HG02759 (cell line): Measurements from ENCODE around the gene ZNF396.
A peak's percentile ranks its signal among the peaks of the same experiment; 100 is the strongest.

Source experiments
- ATAC-seq: cut with Tn5 transposase; IDR thresholded peaks from one replicate; pipeline ENCODE4 v1.9.1; 2021; ENCODE audit warnings: mild to moderate bottlenecking, moderate library complexity; ENCODE audit not compliant: unreplicated experiment

The ZNF396 gene

DNA sequence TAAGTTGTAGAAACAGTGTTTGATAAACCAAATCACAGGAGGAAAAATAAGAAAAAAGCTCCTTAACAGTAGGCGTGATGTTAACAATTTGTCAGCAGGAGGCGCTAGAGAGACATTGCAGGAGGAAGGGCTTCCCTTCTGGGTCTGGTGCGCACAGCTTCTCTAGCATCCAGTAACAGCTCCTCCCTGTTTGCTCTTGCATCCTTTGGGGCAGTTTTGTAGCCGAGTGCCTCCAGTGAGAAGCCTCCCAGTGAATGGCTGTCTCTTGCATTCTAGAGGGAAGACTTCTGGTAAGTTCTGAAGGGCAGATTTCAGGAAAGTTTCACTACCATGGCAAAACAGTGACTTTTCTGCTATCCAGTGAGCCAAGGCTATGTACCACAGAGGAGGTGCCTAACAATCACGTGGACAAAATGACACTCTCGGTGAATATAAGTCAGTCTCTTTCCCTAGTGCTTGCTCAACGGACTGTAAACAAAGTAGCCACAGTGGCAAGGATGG lies 9.5 kb upstream of the ZNF396 start:
- peak; percentile 92 for ATAC-seq

DNA sequence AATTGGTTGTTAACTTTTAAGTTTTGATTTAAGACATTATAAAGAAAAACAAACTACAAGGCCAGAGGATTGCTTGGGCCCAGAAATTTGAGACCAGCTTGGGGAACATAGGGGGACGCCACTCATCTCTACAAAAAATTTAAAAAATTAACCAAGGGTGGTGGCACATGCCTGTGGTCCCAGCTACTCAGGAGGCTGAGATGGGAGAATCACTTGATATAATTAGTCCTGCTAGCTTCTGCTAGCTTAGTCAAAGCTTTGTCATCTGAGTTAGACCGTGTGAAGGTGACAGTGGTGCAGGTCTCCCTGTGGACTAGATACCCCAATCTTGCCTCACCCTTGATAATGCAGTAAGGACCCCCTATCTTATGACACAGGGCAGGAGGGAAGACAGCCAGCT lies 6.0 kb upstream of the ZNF396 start:
- ATAC-seq, result no peak

DNA sequence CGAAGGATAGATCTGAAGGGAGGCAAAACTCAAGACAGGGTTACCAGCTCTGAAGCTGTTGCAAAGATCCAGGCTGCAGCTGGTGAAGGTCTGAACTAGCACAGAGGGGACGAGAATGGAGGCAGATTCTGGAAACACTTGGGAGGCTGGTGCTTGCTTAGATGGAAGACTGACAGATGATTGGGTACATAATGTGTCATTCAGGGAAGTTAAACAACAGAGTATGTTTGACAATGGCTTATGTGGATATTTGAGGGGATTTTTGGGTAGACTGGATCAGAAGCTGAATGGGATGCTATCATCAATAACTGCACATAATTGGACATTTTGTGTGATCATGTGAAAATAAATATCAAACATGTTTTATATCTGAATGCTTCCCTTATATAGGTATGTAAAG lies 2.3 kb upstream of the ZNF396 start:
- no peak for ATAC-seq

DNA sequence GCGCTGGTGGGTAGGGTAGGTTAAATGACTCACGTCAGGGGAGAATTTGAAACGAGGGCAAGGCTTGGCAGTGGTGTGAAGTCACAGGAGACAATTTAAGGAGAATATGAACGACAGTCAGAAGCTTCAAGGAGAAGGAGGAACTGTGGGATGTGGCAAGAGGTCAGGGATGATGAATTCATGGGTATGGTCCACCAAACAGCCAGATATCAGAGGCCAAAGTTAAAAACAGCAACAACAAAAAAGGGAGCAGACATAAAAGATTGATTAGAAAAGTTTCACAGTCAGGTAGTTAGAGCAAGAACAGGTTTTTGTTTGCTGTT lies 1.4 kb upstream of the ZNF396 start:
- ATAC-seq, result no peak

DNA sequence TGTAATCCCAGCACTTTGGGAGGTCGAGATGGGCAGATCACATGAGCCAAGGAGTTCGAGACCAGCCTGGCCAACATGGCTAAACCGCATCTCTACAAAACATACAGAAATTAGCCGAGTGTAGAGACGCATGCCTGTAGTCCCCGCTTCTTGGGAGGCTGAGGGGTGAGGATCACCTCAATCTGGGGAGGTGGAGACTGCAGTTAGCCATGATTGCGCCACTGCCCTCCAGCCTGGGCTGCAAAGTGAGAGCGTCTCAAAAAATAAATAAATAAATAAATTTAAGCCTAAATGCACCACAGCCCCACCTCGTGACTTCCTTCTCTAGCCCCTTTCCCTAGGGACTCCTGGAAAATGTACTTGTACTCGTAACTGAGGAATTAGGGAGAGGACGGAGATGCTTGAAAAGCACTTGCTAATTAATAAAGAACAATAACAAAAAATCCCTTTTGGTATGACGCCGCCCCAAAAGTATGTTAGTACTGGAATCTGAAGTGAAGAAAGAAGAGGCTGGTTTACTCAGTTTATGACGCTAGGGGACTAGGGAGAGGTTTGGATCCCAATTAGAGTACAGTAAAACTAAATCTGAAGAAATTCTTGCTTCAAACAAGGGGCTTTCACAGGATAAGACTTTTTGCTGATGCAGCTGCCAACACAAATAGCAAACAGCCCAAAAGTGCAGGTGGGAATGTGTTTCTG lies 887 bp upstream of the ZNF396 start:
- no peak for ATAC-seq

DNA sequence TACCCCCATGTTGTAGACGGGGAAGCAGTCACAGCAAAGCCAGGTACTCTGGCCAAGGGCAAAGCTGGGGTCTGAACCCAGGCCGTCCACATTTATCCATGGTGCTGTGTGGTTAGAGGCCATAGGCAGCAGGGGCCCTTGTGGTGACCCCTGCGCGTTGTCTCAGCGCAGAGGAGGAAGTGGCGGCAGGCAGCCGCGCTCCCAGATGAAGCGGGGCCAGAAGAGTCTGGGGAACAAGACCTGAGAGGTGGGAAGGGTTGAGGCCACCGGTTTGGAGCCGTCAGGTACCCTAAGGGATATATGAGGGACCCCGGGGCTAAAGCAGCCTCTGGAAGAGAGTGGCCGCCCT lies 770 bp downstream of the ZNF396 start:
- peak; percentile 64 for ATAC-seq

DNA sequence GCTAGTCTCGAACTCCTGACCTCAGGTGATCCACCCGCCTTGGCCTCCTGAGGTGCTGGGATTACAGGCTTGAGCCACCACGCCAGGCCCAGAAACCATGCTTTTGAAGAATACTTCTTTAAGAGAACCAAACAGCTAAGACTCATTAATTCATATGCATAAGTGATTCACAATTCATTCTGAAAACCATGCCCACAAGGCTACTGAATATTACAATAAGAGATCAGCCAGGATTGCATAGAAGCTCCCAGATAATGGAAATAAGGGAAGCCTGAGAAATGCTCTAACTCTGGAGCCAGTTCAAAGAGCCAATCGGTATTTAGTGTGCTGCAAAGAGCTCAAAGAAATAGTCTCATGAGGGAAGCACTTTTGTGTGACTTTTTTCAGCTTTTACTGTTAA lies 2.4 kb downstream of the ZNF396 start:
- ATAC-seq, result no peak

DNA sequence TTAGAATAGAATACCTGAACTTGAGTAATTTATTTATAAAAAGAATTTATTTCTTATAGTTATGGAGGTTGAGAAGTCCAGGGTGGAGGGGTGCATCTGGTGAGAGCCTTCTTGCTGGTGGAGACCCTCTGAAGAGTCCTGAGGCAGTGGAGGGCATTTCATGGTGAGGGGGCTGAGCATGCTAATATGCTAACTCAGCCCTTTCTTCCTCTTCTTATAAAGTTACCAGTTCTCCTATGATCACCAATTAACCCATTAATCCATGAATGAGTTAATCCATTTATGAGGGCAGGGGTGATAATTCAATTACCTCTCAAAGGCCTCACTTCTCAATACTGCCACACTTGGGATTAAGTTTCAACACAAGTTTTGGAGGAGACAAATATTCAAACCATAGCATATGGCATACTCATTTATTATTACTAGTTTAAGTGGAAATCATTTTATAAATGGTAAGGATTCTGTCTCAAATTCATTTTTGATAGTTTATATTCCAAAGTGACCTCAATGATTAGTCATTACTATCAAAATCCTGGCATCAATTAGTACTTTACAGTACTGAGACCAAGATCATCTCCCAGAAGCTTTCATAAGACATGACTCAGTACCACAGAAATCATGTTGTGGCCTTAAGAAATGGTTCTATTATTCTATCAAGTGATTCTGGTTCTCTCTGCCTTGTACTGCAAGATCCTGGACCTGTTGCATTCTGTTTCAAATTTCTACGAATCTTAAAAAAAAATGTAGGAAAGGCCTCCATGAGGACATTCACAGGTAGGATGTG lies 5.5 kb downstream of the ZNF396 start:
- no peak for ATAC-seq

DNA sequence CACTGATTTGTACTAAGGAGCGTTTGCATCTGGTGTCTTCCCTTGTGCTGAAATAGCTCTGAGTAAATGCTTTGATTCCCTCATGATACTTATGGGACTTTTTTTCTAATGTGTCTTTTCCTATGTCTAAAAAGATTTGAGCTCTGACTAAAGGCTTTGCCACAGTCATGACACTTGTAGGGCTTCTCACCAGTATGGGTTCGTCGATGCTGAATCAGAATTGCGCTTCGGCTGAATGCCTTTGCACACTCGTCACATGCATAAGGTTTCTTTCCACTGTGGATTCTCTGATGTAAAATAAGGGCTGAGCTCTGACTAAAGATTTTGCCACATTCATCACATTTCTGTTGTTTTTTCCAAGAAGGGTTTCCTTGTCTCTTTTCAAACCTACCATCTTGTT lies 8.0 kb downstream of the ZNF396 start:
- ATAC-seq, result no peak

DNA sequence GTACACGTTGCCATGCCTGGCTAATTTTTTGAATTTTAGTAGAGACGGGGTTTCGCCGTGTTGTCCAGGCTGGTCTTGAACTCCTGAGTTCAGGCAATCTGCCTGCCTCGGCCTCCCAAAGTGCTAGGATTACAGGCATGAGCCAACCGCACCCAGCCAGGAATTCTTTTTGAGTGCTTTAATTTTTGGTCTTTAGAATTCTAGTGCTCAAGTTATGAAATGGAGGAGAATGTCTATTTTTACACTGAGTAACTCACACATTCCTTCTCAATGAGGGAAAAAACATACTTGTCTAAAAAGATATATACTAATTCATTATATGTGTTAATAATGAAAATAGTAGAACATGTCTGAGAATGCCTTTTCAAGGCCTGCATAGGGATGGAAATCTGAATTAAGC lies 8.5 kb downstream of the ZNF396 start:
- ATAC-seq, result no peak

DNA sequence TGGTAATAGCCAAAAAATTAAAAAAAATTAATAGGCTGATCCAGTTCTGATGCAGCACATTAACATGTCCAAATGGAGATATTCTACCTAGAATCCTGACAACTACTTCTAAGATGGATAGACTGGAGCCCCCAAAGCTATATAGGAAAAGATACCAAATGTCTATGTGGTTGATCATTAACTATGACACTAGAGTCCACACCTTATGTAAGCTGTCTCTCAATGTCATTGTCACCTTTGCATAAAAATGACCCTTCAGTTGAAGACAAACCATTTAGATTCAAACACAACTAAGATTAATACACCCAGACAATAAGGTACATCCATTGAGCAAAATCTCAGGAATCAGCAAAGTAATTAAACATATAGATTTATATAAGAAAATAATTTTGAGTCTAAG lies 14.6 kb downstream of the ZNF396 start:
- ATAC-seq, result no peak

DNA sequence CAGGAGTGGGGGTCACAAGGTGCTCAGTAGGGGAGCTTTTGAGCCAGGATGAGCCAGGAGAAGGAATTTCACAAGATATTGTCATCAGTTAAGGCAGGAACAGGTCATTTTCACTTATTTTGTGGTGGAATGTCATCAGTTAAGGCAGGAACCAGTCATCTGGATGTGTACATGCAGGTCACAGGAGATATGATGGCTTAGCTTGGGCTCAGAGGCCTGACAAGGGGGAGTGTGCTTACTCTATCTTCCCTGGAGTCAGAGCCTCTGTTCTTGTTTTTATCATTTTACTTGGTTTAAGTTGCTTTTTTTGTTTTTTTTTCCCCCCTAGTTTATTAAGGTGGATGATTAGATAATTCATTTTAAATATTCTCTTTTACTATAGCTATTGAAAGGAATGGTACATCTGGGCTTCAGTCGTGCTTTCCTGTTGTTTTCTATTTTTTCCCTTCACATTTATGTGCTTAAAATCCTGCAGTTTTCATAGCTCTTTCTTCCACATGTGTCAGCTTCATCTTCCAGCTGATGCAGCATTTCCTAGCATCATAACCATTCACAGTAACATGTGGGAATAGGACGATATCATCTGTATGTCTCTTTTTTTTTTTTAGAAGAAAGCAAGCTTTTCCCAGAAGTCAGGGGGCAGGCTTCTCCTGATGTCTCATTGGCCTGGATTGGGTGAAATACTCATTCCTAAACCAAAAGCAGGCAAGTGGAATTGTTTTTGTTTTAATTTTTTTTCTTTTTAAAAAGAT lies 15.4 kb downstream of the ZNF396 start:
- ATAC-seq, result no peak

DNA sequence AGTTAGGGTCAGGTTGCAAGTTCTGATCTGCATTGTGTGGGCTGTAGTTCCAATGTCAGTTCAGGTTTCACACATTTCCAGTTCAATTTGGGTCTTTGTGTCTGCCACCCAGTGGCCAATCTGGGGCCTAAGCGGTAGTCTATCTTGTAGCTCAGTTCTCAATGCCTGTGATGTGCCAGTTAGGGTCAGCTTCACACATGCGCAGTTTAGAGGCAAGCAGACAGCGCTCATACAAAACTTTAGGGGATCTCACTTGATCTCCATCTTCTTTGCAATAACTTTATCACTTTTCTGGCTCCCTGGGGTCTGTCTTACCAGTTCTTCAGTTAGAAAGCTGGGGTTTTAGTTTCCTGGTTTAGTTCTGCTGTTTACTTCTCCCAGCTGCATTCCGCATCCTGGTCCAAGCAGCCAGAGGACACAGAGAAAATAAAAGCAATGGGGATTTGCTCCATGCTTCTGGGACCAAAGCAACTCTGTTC lies 22.0 kb downstream of the ZNF396 start:
- ATAC-seq, result peak; percentile 100

DNA sequence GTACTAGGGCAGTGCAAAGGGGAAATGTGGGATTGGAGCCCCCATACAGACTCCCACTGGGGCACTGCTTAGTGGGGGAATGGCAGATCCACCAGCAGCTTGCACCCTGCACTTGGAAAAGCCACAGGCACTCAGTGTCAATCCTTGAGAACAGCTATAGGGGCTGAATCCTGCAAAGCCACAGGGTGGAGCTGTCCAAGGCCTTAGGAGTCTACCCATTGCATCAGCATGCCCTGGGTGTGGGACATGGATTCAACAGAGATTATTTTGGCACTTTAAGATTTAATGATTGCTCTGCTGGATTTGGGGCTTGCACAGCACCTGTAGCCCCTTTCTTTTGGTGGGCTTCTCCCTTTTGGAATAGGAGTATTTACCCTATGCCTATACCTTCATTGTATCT lies 24.4 kb downstream of the ZNF396 start:
- no peak for ATAC-seq

DNA sequence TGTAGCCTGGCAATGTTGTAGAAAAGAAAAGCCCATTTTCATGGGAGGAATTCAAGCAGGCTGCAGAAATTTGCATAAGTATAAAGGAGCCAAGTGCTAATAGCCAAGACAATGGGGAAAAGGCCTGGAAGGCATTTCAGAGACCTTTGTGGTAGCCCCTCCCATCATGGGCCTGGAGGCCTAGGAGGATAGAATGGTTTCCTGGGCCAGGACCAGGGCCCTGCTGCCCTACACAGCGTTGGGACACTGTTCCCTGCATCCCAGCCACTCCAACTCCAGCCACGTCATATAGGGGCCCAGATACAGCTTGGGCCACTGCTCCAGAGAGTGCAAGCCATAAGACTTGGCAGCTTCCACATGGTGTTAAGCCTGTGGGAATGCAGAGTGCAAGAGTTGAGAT lies 24.9 kb downstream of the ZNF396 start:
- no peak for ATAC-seq

DNA sequence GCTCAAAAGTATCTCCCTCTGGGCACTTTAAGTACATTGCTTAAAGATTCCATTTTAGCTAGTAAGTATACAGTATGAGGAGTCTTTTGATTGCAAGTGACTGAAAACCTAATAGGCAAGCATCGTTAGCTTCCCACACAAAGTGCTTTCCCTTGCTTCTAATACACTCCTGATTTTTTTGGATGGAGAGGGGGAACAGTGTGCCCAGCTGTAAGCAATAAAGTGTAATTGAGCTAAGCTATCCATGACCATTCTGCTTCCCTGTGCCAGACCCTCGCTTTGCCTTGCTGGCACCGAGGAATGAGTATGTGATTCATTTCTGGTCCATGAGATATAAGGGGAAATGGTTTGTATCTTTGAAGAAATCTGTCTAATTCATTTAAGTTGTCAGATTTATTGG lies 29.1 kb downstream of the ZNF396 start:
- ATAC-seq, result no peak

DNA sequence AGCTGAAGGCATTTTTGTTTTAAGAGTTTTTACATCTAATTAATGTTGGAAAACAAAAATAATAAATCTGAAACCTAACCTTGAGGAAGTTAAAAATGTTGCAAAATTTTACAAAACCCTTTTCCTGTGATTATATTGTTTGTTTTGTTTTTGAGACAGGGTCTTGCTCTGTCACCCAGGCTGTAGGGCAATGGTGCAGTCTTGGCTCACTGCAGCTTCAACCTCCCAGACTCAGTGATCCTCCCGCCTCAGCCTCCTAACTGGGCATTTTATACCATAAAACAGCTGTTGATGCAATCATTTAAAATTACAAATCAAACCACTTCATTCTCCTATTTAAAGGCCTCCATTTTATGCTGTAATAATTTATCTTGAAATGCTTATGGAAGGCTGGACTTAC lies 31.2 kb downstream of the ZNF396 start:
- no peak for ATAC-seq

DNA sequence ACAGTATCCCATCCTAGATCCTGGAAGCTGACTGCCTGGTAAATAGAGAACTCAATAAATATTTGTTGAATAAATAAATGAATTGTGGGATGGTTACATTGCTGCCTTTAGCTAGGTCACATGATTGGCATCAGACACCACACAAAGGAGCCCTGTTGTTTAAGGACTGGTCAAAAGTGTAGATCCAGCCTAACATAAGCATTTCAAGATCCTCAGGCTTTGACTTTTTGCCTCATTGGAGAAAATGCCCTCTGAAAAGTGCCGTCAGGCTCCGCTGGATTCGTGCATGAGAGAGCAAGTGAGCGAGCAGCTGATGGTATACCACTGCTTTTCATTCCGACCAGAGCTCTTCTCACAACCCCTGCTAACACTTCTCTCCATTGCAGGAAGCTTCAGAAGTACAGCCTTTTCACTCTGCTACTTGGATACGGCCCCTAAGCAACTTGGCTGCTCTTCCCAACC lies 31.6 kb downstream of the ZNF396 start:
- ATAC-seq, result no peak

DNA sequence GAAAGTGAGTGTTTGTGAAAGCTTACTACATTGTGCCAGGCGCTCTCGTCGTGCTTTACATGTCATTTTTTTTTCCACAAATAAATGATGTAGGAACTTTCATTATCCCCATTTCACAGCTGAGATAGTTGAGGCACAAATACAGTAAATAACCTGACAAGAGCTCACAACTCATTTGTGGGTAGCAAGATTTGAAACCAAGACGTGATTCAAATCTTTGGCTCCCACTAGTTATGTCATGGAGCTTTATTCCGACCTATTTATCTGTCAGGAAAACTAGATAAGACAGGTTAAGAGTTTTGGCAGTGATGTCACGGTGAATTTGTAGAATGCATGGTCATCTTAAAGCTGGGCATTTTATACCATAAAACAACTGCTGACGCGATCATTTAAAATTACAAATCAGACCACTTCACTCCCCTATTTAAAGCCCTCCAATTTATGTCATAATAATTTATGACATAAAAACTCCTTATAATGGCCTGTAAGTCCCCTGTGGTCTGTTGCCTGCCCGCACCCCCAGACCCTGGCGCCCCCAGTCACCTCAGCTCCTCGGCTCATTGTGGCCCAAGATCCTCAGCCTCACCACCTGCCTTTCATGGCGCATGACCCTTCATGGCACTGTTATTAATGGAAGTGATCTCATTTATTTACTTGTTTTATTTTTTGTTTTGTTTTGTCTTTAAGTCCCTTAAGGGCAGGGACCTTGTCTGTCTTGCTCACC lies 32.2 kb downstream of the ZNF396 start:
- no peak for ATAC-seq

DNA sequence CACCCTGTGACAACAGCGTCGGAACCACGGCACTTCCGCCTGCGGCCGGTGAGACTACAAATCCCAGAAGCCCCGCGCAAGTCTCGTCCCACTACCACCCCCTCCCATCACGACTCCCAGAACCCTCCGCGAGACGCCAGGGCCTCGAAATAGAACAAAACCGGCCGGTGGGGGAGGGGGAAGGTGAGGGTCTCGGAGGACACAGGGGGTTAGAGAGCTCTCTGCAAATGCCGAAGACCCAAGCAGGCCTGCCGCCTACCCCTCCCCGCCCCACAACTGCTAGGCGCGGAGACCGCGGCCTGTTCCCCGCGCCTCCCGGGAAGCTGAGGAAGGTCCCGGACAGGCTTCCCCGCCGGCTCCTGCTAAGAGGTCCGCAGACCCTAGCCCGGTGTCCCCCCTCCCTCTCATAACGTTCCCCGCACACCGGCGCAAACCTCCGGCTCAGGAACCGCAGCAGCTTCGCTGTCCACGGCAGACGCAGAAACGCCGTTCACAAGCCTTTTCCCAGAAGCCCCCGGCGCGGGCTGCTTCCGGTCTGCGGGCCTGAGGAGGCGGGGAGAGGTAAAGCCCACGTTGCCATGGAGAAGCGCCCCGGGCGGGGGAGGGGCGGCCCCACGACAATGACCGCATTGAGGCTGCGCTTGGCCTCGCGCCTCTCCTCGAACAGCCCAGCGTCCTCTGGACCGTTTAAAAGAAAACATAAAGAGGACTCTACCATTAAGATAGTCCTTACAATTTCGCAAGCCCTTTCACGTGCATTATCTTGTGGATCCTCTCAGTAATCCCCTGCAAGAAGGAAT lies 33.0 kb downstream of the ZNF396 start, which contains the start of gene ZNF24:
ZNF24 (minus strand) TSS at position 485 of the 800 bp plus-strand sequence. CDS start 3,770 bp downstream, outside the sequence.
- peak; percentile 94 for ATAC-seq
